Stimulated activated CD8-positive, alpha-beta memory T cell treated with anti-CD3 and anti-CD28 coated beads, Interleukin-7, amount 100 ng/mL, for 1 hour (primary cell): Measurements from ENCODE around the gene SMTNL1.

ENCODE experiments used
- DNase-seq, 2 donors: peaks; one replicate each; pipeline ENCODE4 v3.0.0-alpha.2; 2020; ENCODE audit warnings: low read depth in 2 of 2

SMTNL1 gene

DNA sequence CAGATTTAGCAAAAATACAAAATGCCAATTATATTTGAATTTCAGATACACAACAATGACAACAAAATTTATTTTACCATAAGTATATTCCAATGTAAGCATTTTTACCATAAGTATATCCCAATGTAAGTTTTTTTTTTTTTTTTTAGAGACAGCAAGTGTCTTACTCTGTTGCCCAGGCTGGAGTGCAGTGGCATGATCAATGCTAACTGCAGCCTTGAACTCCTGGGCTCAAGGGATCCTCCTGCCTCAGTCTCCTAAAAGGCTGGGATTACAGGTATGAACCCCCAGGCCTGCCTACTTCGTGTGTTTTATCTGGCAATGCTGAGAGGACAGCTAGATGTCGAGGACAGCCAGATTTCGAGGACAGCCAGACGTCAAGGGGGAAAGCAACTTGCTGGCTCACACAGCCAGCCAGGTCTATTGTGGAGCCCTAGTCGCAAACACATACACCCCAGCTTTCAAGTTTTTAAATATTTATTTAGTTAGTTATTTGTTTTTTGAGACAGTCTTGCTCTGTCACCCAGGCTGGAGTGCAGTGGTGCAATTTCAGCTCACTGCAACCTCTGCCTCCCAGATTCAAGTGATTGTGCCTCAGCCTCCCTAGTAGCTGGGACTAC lies 59.0 kb downstream of the SMTNL1 start:
- no peak for DNase-seq

DNA sequence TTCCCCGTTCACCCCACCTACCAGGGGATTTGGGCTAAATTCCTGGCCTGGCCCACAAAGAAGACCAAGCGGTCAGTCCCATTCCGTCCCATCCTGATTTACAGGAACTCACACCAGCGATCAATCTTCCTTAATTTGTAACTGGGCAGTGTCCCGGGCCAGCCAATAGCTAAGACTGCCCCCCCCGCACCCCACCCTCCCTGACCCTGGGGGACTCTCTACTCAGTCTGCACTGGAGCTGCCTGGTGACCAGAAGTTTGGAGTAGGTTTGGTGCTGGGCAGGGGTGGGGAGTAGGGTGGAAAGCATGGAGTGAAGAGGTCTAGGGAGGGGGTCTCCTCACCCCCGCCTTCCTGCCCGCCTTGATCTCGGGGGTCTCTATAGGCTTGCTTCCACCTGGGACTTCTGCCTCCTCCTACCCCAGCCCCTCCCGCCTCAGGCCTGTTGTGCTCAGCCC lies 60.1 kb downstream of the SMTNL1 start, which contains the start of gene SERPING1:
Gene SERPING1, plus strand, starts transcription at position 225 of the 455 bp plus-strand sequence. CDS start 586 bp downstream, outside the sequence.
- DNase-seq = no peak

DNA sequence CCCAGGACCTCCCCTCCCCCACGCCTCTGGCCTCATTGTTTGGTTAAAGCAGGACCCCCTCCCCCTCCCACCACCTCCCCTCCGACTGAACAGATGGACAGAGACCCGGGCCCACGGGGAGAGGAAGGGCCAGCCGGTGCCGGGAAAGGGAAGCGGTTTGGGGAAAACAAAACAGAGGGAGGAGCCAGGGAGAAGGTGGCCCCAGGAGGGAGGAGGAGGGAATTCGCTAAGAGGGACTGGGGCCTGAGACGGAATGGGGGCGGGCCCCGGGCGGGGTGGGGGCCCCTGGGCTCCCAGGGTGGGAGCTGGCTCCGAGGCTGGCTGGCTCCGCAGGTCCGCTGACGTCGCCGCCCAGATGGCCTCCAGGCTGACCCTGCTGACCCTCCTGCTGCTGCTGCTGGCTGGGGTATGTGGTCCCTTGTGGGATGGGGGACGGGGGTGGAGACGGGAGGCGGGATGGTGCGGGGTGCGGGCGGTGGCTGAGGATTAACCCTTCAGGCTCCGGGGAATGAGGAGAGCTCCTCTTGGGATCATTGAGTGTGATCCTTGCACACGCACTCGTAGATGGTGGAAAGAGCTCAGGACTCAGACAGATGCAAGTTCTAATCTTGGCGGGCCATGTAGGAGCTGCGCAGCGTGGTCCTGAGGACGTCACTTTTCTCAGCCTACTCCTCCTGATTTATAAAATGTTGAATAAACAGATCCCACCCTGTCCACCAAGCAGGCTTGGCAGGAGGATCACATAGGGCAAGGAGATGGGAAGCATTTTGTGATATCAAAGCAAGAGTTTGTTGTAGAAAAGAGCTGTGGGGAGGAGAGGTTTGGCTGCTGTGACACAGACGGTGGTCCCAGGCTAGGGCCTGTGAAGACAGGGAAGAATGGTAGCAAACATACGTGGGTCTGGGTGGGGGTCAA lies 60.8 kb downstream of the SMTNL1 start:
- DNase-seq = no peak

DNA sequence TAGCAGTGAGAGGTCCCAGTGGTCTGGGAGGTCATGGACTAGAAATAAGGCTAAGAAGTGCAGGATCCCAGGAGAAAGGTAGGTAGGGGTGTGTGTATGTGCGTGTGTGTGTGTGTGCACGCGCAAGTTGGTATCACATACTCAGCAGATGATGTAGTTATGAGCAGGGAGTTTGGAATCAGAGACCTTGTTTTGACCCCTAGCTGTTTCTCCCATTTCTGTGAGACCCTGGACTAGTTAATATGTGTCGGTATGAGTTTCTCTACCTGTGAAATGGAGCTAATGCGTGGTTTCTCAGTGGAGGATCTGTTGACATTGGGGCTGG lies 61.4 kb downstream of the SMTNL1 start:
- DNase-seq = no peak

DNA sequence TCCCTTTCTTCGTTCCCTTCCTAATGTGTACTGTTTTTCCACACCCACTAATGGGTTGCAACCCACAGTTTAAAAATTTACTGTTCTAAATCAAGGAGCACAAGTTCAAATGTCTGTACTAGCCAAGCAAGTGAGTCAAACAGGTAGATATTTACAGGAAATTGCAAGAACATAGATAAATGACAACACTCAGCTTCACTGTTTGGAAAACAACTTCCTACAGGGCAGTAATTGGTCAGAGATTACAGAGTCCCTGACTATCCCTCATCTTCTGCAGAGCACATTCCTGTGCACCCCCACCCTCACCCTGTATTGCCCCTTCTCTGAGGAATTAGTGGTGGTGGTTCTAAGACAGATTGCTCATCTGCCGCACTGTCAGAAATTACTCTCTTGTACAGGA lies 62.0 kb downstream of the SMTNL1 start:
- no peak for DNase-seq
